SU-DHL-6 (cell line): ENCODE measurements around the gene PRICKLE1.

Experiments
- H2AFZ ChIP-seq: fragments of 200-600 bp; sonication (generic); 2 replicates; pipeline ENCODE4 v1.6.1; 2014; ENCODE audit warnings: low read depth, mild to moderate bottlenecking, moderate library complexity, mixed read lengths, antibody characterized with exemption, low read length; ENCODE audit not compliant: severe bottlenecking
- H3F3A ChIP-seq: fragments of 200-600 bp; shearing (Covaris generic); 2 replicates; pipeline ENCODE4 v1.6.0; 2016; ENCODE audit warnings: antibody characterized with exemption, mild to moderate bottlenecking; ENCODE audit not compliant: insufficient read depth
- H3K27ac ChIP-seq: fragments of 200-600 bp; sonication (generic); 2 replicates; pipeline ENCODE4 v1.5.1; 2016; ENCODE audit warnings: low read depth, mild to moderate bottlenecking, low read length, moderate library complexity, mixed read lengths
- H3K27me3 ChIP-seq: fragments of 200-600 bp; sonication (generic), shearing (Covaris generic); 2 replicates; pipeline ENCODE4 v1.6.0; 2014; ENCODE audit warnings: mild to moderate bottlenecking, low read length
- H3K36me3 ChIP-seq: fragments of 200-600 bp; sonication (generic); 2 replicates; pipeline ENCODE4 v1.6.1; 2014; ENCODE audit warnings: mild to moderate bottlenecking, low read length, mixed read lengths
- H3K4me2 ChIP-seq: fragments of 300-600, 200-600 bp; shearing (Covaris generic), sonication (generic); 2 replicates; pipeline ENCODE4 v1.6.0; 2014; ENCODE audit warnings: low read length, low read depth, mild to moderate bottlenecking; ENCODE audit not compliant: poor library complexity, severe bottlenecking
- H3K4me3 ChIP-seq: fragments of 200-600 bp; sonication (generic); 2 replicates; pipeline ENCODE4 v1.5.1; 2014; ENCODE audit warnings: antibody characterized with exemption, low read length, mild to moderate bottlenecking, mixed read lengths; ENCODE audit not compliant: insufficient read depth, poor library complexity, severe bottlenecking
- H3K79me2 ChIP-seq: fragments of 200-600 bp; sonication (generic); 2 replicates; pipeline ENCODE4 v1.6.1; 2014; ENCODE audit warnings: mild to moderate bottlenecking, low read length, moderate library complexity; ENCODE audit not compliant: insufficient read depth
- H3K9ac ChIP-seq: fragments of 200-600 bp; sonication (generic); 2 replicates; pipeline ENCODE4 v1.7.0; 2014; ENCODE audit warnings: mild to moderate bottlenecking, low read length
- H3K9me2 ChIP-seq: fragments of 200-600 bp; sonication (generic); replicated peaks from 2 replicates; pipeline ENCODE4 v1.6.1; 2014; ENCODE audit warnings: low read length; ENCODE audit not compliant: insufficient read depth
- H3K9me3 ChIP-seq: fragments of 200-600 bp; sonication (generic); 2 replicates; pipeline ENCODE4 v1.6.1; 2014; ENCODE audit warnings: low read length, mixed read lengths; ENCODE audit not compliant: insufficient read depth
- H4K20me1 ChIP-seq: fragments of 200-600 bp; sonication (generic); 2 replicates; pipeline ENCODE4 v1.6.1; 2014; ENCODE audit warnings: low read depth, mild to moderate bottlenecking, antibody characterized with exemption, low read length, moderate library complexity, mixed read lengths
- EZH2phosphoT487 ChIP-seq: fragments of 200-600 bp; sonication (generic), shearing (Covaris generic); conservative IDR thresholded peaks from 2 replicates; pipeline ENCODE4 v1.6.1; 2018; ENCODE audit warnings: mild to moderate bottlenecking, antibody characterized with exemption, low read length, moderate library complexity, mixed read lengths
- TF ChIP-seq, protein P1 (sequence below): fragments of 200-600 bp; sonication (generic); IDR thresholded peaks from one replicate; pipeline ENCODE4 v1.5.1; 2017; ENCODE audit warnings: antibody characterized with exemption, mild to moderate bottlenecking, low read length, moderate library complexity; ENCODE audit not compliant: insufficient read depth, poor library complexity, severe bottlenecking

The PRICKLE1 gene

DNA sequence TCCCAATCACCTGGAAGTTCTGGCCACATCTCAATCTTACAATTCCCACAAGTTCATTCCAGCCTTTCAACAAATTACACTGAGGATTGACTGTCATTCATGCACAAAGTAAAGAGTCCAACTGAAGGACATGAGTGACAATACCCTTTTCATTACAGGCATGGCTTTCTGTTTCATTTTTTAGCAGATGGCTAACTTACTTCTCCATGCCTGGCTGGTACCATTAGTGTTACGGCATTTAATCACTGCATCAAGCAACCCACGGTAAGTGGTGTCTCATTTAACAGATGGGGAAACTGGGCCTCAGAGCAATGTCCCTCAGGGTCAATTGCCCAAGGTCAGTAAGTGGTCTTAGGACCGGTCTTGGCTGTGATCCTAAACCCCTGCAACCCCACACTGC lies 114.4 kb downstream of the PRICKLE1 start:
- H3K79me2 ChIP-seq: no peaks in the 10 kb centered on the region

DNA sequence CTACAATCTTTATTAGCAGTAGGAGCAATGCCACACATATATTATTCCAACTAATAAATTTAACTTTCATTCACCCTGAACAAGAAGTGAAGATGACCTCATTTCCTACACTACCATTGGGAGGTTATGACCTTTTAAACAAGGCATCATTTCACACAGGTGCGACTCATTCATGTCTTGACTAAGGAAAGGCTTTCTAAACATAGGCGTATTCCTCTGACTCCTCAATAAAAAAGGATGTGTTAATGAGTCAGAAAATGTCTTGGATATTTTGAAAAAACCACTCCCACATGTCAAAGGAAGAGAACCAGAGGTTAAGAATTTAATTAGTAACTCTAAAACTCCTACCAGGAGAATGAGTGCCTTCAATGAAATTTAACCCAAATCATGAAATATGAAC lies 115.2 kb downstream of the PRICKLE1 start:
- H3K4me2 ChIP-seq: no peak overlapping the region
- no peak overlapping the region for H3K9ac ChIP-seq
- H3F3A ChIP-seq: peaks cover 8% of the 10 kb centered on the region
- H3K4me3 ChIP-seq: no peak overlapping the region
- no peaks in the 10 kb centered on the region for H3K79me2 ChIP-seq
- TF ChIP-seq, protein P1, sequence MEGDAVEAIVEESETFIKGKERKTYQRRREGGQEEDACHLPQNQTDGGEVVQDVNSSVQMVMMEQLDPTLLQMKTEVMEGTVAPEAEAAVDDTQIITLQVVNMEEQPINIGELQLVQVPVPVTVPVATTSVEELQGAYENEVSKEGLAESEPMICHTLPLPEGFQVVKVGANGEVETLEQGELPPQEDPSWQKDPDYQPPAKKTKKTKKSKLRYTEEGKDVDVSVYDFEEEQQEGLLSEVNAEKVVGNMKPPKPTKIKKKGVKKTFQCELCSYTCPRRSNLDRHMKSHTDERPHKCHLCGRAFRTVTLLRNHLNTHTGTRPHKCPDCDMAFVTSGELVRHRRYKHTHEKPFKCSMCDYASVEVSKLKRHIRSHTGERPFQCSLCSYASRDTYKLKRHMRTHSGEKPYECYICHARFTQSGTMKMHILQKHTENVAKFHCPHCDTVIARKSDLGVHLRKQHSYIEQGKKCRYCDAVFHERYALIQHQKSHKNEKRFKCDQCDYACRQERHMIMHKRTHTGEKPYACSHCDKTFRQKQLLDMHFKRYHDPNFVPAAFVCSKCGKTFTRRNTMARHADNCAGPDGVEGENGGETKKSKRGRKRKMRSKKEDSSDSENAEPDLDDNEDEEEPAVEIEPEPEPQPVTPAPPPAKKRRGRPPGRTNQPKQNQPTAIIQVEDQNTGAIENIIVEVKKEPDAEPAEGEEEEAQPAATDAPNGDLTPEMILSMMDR: no peak
- H3K27ac ChIP-seq: no peak overlapping the region
- no peaks in the 10 kb centered on the region for H4K20me1 ChIP-seq
- H2AFZ ChIP-seq: no peak overlapping the region
- no peaks in the 10 kb centered on the region for H3K27me3 ChIP-seq
- H3K9me2 ChIP-seq: no peaks in the 10 kb centered on the region
- H3K9me3 ChIP-seq: no peaks in the 10 kb centered on the region
- no peaks in the 10 kb centered on the region for H3K36me3 ChIP-seq

More for the DNA sequence above, 114.4 kb downstream of the PRICKLE1 start:
- Histone ChIP-seq H3F3A (peaks cover 2% of the 10 kb centered on the region), H3K9me3 (no peaks in the 10 kb centered on the region), H3K27me3 (no peaks in the 10 kb centered on the region), H3K36me3 (no peaks in the 10 kb centered on the region), H2AFZ (no peak overlapping the region), H3K4me3 (no peak overlapping the region), H4K20me1 (no peaks in the 10 kb centered on the region), H3K4me2 (no peak overlapping the region), H3K27ac (no peak overlapping the region), H3K9me2 (no peaks in the 10 kb centered on the region), H3K9ac (no peak overlapping the region)
- TF ChIP-seq, protein P1: no peak
- TF ChIP-seq EZH2phosphoT487: no peak

DNA sequence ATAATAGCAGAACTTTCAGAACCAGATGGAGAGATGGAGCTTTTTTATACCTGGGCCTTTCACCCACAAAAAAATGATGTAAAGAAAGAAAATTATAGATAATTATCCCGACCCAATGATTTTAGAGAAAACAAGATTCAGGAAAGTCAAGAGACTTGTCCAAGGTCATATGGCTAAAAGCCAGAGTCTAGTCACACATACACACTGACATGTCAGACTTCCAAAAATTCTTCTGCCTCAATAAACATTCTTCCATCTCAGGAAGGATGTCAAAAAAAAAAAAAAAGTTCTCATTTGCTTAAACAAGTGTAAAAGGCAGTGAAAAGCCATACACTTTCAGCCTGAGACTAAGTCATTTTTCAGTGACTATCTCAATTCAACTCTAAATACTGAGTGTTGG lies 116.0 kb downstream of the PRICKLE1 start:
- Histone ChIP-seq H3K4me3 (no peak overlapping the region), H3F3A (peaks cover 16% of the 10 kb centered on the region), H3K4me2 (no peak overlapping the region), H3K27me3 (no peaks in the 10 kb centered on the region), H3K9me3 (no peaks in the 10 kb centered on the region), H3K36me3 (no peaks in the 10 kb centered on the region), H4K20me1 (no peaks in the 10 kb centered on the region), H3K79me2 (no peaks in the 10 kb centered on the region), H2AFZ (no peak overlapping the region), H3K9ac (no peak overlapping the region), H3K9me2 (no peaks in the 10 kb centered on the region), H3K27ac (no peak overlapping the region)
- no peak for TF ChIP-seq EZH2phosphoT487
- TF ChIP-seq, protein P1: no peak

DNA sequence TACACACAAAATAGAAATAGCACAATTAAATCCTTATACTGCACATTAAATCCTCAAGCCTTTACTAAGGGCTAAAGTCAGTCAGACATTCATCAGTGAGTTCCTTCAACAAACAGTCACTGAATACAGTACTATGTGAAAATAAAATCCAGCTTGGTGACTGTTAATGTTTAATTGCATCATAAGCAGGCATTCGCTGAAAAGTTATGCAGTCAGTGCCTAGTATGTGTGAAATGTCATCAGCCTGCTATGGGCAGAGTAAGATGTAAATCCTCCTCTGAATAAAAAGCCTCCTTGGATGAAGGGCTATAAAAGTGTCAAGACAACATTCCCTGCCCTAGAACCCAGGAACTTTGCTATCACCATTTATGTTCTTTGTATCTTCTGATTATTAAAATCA lies 116.4 kb downstream of the PRICKLE1 start:
- no peak overlapping the region for H3K27ac ChIP-seq
- no peak overlapping the region for H2AFZ ChIP-seq
- H4K20me1 ChIP-seq: no peaks in the 10 kb centered on the region
- H3K27me3 ChIP-seq: no peaks in the 10 kb centered on the region
- no peaks in the 10 kb centered on the region for H3K9me2 ChIP-seq
- no peak overlapping the region for H3K4me3 ChIP-seq
- H3F3A ChIP-seq: peaks cover 20% of the 10 kb centered on the region
- H3K9ac ChIP-seq: no peak overlapping the region
- no peak for TF ChIP-seq EZH2phosphoT487
- TF ChIP-seq, protein P1: no peak
- no peaks in the 10 kb centered on the region for H3K36me3 ChIP-seq
- H3K4me2 ChIP-seq: no peak overlapping the region
- H3K79me2 ChIP-seq: no peaks in the 10 kb centered on the region
- H3K9me3 ChIP-seq: no peaks in the 10 kb centered on the region
